Measurements from ENCODE around the gene P2RX6. TPM values are rescaled to one million over a fixed set of nuclear protein-coding genes. Genes with fewer than 3 reads are reported as not detected.

P2RX6 gene
- total and polyA plus RNA-seq, 9 of the 15 experiments (the other 6 are each of a cell fraction or from before 2014, with no cell fraction given): 0.01 to 3.9 (median 1.5) TPM; not detected in 1

GRCh38 chr22:21030032-21030431 is 15.1 kb downstream of the P2RX6 start (continued):
- 0 out of 2 replicates have a peak, but pooled peaks have one; percentile 13 for TF ChIP-seq ARID4B (CRISPR knock-in tag; IDR thresholded peaks at IDR 0.05)
- no peak for TF ChIP-seq ZBED1 (IDR thresholded peaks at IDR 0.05)
- TF ChIP-seq TFE3 (CRISPR knock-in tag; IDR thresholded peaks at IDR 0.05): no peak
- TF ChIP-seq FOXJ2 (tag; IDR thresholded peaks at IDR 0.05): no peak
- 0 out of 6 replicates have a peak, but pooled peaks of 1 of the 3 experiments have one; percentile 11 for TF ChIP-seq ZBTB11 (CRISPR knock-in tag; IDR thresholded peaks at IDR 0.05)
- no peak for TF ChIP-seq ZNF76 (CRISPR knock-in tag; IDR thresholded peaks at IDR 0.05; ENCODE audit: borderline replicate concordance)
- TF ChIP-seq EZH2 (IDR thresholded peaks at IDR 0.05; ENCODE audit: borderline replicate concordance, low read depth, low read length): no peak
- TF ChIP-seq ZNF778 (CRISPR knock-in tag; IDR thresholded peaks at IDR 0.05): no peak
- 0 out of 4 replicates have a peak, but pooled peaks of 1 of the 2 experiments have one; percentile 12 for TF ChIP-seq FOXA3 (CRISPR knock-in tag; conservative IDR thresholded peaks at IDR 0.05 in 1 of 2, IDR thresholded peaks at IDR 0.05 in 1 of 2)
- 0 out of 2 replicates have a peak, but pooled peaks have one; percentile 11 for TF ChIP-seq THAP12 (CRISPR knock-in tag; IDR thresholded peaks at IDR 0.05)
- TF ChIP-seq CTBP1 (IDR thresholded peaks at IDR 0.05; ENCODE audit: borderline replicate concordance): no peak
- no peak for TF ChIP-seq TFAP4 (CRISPR knock-in tag; IDR thresholded peaks at IDR 0.05; ENCODE audit: borderline replicate concordance)
- TF ChIP-seq ELF2 (CRISPR knock-in tag; IDR thresholded peaks at IDR 0.05): peak; percentile 48; the same call in 1 of the 2 replicates
- TF ChIP-seq PTTG1 (tag; IDR thresholded peaks at IDR 0.05; ENCODE audit: low read depth): no peak

Measured in K562 (cell line).